Stimulated activated CD8-positive, alpha-beta memory T cell treated with anti-CD3 and anti-CD28 coated beads, Interleukin-7, amount 100 ng/mL, for 4 hours (primary cell): Measurements from ENCODE around the gene TCOF1.
"Not testable (repeated sequence)": the region's sequence is repeated elsewhere in the genome, so short reads cannot be mapped to it uniquely, and the experiment has no call there.

Experiments
- DNase-seq, 2 donors: peaks; one replicate each; pipeline ENCODE4 v3.0.0-alpha.2; 2020; ENCODE audit warnings: low read depth in 2 of 2

The TCOF1 gene

DNA sequence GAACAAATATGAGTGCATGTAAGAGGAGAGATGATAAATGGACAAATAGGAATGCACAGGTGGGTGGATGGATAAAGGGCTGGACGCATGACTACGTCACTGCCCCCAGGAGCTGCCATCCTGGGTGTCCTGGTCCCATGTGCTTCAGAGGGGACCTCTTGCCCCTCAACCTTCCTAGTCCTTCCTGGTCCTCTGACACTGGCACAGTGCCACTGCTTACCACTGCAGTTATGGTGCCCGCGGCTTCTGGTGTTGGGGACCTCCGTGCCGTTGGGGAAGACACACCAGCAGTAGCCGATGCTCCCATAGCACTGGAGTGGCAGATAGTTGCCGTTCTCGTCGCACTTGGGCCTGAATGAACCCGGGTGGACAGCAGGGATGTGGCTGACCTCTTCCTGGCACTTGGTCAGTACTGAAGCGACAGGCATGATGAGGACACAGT is 45.4 kb downstream of the TCOF1 start:
- no peak for DNase-seq

- no peak for DNase-seq
Observed at GRCh38 chr5:150404121-150404520, 46.6 kb downstream of the TCOF1 start.

DNA sequence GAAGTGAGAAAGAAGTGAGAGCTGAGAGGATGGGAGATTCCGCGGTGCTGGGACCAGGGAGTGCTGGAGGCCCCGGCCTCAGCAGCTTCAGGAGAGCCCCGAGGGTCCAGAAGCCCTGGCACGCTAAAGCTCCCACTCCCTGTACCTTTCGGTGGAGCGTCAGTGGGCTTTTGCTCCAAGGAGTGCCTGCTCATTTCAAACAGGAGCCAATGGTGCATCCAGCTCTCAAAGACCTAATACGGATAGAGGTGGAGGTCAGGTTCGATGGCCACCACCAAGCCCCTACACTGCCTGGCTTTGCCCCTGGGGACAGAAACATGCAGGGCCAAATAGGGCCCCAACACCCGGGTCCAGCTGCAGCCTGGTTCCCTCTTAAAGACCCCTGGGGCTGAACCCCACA is 47.0 kb downstream of the TCOF1 start:
- no peak for DNase-seq

DNA sequence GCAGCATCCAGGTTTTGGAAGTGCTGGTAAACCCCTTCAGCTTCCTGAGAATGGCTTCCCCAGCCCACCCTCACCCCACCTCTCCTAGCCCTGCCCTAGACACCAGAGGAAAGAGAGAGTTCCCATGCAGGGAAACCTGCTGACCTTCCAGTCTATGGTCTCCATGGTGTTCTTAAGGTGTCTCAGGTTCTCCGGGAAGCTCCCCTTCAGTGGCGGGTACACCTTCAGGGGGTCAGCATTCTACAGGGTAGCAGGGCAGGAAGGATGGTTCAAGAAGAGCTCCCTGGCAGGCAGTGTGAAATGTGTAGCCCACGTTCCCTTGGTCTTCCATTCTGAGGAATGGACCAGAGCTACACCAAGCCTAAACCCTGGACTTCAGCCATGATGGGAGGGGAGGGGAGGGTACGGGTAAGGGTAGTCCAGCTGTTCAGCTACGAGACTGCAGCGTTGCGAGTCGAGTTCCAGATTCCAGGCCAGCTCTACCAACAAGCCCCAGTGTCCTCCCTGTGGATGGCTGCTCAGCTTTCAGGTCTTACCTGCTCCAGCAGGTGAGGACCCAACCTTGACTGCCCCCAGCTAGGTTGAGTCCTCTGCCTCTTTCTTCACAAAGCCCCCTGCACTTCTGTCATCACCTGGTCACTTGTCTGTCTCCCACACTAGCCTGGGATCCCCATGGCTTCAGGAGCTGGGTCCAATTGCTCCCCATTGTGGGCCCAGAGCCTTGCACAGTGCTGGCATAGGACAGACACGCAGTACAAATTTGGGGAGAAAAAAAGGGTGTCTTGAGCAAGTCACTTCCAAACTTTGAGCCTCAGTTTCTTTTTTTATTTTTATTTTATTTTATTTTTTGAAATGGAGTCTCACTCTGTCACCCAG is 47.7 kb downstream of the TCOF1 start:
- DNase-seq: no peak

DNA sequence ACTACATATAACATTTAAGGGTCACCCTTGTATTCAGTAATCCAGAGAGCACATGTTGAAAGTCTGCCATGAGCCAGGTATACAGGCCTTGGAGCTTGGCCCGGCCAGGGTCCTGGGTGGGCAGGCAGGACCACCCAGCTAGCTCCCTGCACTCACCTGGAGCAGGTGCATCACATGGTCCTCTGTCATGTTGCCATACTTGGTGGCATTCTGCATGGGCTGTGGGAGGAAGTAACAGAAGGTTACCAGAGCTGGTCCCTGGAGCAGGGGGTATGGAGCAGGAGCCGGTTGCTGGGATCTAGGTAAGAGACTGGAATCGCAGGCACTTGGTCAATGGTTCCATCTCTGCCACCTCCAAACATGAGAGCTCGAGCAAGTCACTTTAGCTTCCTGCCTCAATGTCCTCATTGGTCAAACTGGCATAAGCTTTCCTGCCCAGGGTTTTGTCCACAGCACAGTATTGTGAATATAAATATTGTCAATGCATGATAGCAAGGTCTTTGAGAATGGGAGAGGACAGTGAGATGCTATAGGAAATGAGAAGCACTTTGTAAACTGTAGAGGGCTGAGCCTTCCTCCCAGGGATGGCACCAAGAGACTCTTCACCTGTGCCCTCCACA is 48.7 kb downstream of the TCOF1 start:
- no peak for DNase-seq

- no peak for DNase-seq
Observed at GRCh38 chr5:150406723-150407095, 49.2 kb downstream of the TCOF1 start.

DNA sequence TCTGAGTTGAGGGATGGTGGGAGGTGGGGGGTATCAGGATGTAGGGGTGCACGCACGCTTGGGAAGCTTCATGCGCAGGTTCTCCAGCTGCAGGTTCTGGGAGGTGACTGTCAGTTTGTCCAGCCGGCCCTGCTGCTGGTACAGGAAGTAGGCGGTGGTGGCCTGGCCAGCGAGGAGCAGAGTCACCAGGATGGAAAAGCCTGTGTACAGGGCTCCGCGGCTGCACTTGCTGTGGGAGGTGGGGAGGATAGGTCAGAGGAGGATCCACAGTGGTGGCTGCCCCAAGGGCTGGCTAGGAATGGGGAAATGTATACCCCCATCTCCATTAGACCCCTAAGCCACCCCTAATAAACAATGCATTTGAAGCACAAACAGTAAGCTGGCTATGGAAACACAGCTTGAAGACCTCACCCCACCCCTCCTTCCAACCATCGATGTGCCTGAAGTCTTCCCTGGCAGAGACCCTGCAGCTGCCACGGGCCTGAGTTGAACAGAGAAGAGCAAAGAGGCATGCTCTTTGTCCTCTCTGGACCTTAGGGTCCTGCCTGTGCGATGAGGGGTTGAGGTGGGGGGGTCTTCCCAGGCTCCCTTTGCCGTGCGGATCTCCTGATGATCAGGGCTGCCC is 49.7 kb downstream of the TCOF1 start:
- no peak for DNase-seq

DNA sequence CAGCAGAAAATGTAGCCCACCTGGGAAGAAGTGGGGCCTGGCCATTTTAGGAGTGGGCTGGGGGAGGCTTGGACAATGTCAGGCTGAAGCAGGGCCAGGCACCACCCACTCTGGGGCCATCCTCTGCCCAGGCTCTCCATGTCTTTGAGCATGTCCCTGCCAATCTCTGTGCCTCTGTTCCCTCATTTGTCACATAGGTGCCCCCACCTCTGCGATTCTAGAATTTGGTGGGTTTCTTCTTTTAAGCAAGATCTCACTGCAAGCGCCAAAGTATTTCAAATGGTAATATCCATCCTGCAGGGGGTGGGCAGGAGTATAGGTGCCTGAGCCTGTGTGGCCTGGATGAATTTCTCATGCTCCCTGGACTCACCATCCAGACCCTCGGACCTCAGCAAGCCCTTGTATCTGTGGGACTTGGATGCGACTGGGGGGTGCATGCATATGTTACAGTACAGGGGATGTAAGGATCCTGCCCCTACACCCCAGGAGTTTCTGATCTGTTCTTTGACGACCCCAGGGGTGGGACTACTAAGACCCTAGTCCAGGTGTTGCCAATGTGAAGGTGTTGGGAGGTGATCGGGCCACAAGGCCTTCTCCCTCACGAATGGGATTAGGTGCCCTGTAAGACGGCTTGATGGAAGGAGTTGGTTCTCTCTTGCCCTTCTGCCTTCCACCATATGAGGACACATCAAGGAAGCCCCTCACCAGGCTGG is 50.9 kb downstream of the TCOF1 start:
- no peak for DNase-seq

DNA sequence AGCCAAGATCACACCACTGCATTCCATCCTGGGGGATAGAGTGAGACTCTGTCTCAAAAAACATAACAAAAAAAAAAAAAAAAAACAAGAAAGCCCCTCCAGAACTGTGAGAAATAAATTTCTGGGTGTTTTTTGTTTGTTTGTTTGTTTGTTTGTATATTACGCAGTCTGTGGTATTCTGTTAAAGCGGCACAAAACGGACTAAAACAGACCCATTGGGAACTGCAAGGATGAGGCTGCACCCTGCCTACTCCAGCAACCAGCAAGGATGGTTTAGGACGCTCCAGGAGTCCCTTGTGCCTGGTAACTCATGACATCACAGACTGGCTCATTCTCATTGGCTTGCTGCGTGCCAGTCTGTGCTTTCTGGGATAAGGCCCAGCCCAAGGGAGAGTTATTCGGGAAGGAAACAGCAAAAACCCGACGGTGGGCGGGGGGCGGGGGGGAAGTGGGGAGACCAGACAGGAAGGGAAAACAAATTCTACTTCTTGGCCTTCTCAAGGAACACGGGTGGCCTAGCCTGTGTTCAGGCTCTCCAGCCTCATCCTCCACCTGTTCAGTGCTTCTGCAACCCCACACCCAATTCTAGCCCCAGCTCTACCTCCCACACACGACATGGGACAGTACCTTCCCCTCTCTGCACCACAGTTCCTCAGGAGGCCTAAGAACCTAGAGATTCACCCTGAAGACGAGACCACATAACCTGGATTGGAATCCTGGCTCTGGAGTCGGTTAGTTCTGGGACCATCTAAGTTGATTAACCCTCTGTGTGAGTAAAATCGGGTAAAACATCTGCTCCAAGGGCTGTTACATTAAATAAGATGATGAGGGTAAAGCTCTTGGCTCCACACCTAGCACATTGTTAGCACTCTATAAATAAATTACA is 52.4 kb downstream of the TCOF1 start:
- peak in 1 of 2 donors; percentile 15 for DNase-seq

DNA sequence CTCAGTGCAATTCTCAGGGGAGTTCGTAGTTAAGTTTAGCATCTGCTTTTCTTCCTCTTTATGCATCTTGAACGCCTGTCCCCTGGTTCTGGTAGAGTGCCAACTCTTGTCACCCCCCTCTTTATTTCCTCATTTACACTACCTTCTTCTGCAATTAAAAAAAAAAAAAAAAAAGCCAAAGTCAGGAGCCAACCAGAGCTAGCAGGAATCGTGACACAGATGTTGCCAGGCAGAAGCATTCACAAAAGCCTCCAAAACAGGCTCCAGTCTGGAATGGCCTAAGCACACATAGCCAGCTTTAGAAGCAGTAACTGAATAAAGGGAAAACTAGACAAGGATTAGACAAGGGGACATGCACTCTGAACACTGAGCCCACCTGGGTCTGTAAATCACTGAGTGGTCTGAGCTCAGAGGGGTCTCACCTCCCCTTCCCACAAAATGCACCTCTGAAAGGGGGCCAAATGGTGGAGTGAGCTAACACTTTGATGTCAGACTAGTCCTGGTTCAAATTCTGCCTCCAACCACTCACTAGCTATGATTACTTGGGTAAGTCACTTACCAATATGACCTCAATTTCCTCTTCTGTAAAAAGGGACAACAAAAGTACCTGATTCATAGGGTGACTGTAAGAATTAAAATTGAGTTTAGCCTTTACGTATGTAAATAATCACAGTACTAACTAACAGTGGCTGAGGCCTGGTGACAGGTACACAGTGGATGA is 53.2 kb downstream of the TCOF1 start:
- DNase-seq: peak; percentile 23 to 34

- peak; percentile 52 to 54 for DNase-seq
Observed at GRCh38 chr5:150411245-150411979, 53.9 kb downstream of the TCOF1 start.

GRCh38 chr5:150412319-150413175 is 55.0 kb downstream of the TCOF1 start, which contains the start of gene CD74:
TSS of gene CD74 (minus strand) at chr5:150412910. CDS start at chr5:150412749, 161 bp downstream.
- DNase-seq: peak; percentile 89 to 91

GRCh38 chr5:150413176-150413901 is 55.8 kb downstream of the TCOF1 start:
- DNase-seq: no peak

DNA sequence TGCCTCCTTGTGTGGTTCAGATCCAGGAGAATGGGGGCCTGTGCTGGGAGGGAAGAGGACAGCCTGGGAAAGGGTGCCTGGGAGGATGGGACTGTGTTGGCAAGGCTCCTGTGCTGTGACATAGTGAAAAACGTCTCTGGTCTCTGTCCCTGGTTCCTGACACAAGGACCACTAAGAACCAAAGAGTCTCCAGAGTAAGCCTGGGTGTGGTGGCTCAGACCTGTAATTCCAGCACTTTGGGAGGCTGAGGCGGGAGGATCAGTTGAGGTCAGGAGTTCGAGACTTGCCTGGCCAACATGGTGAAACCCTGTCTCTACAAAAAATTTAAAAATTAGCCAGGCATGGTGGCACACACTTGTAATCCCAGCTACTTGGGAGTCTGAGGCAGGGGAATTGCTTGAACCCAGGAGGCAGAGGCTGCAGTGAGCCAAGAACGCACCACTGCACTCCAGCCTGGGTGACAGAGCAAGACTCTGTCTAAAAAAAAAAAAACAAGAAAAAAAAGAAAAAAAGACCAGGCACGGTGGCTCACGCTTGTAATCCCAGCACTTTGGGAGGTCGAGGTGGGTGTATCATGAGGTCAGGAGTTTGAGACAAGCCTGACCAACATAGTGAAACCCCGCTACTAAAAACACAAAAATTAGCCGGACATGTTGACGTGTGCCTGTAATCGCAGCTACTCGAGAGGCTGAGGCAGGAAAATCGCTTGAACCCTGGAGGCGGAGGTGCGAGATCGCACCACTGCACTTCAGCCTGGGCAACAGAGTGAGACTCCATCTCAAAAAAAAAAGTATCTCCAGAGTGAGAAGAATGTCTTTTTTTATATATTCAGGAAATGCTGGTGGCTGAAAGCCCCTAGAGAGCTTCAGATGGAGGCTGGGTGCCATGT is 56.6 kb downstream of the TCOF1 start:
- not testable (repeated sequence) for DNase-seq

- no peak for DNase-seq
Observed at GRCh38 chr5:150419630-150420270, 62.3 kb downstream of the TCOF1 start.

- DNase-seq: no peak
Observed at GRCh38 chr5:150422075-150422474, 64.6 kb downstream of the TCOF1 start.
